HepG2 (cell line): ENCODE results near the gene HTR3B. TPM values are rescaled to one million over a fixed set of nuclear protein-coding genes. Genes with fewer than 3 reads are reported as not detected.

Experiments used
- ATAC-seq: fragments of 200-7000 bp; cut with Tn5 transposase; 3 replicates; pipeline ENCODE4 v1.9.1; 2020; ENCODE audit warnings: mild to moderate bottlenecking, moderate library complexity
- BruUV-seq: library from RNA; stranded (reverse); fragments of 400-500 nt; replicated peaks from 2 replicates; lab custom pipeline; 2021; lab: Mats Ljungman, UMichigan
- CTCF ChIA-PET: fragments of 300-600 bp; formaldehyde crosslinking; extraction: SDS; loops from one replicate; lab custom pipeline; 2021; ENCODE audit warnings: low total read pairs, inconsistent platforms, low intra/inter-chr PET ratio; lab: Yijun Ruan, JAX
- POLR2A ChIA-PET: fragments of 350-600 bp; sonication (Branson Sonifier 250); formaldehyde crosslinking; loops from one replicate; lab custom pipeline; 2020; ENCODE audit warnings: antibody characterized with exemption, inconsistent platforms; lab: Yijun Ruan, JAX
- DNase-seq: peaks from one replicate; pipeline ENCODE4 v3.0.0-alpha.2; 2015; ENCODE audit warnings: low spot score
- FAIRE-seq: peaks from 3 replicates; lab custom pipeline; 2011; peaks lifted over from hg19 to GRCh38; lab: Jason Lieb, UNC
- H2AFZ ChIP-seq: one replicate; pipeline ENCODE4 v1.6.1; 2011; ENCODE audit warnings: low read length, inconsistent platforms
- H3K27ac ChIP-seq: fragments of 300-600 bp; 3 replicates; pipeline ENCODE4 v1.8.0; 2011; ENCODE audit warnings: mixed run types, mild to moderate bottlenecking, mixed read lengths, low read length, inconsistent platforms; ENCODE audit not compliant: insufficient read depth; ENCODE audit errors: extremely low read length
- H3K27me3 ChIP-seq, 2 experiments: fragments of 200-600 bp in 1 of 2; 2 replicates in 1 of 2; 3 replicates in 1 of 2; pipeline versions ENCODE4 v1.6.0 to v1.8.0; 2011; ENCODE audit warnings: low read length in 2 of 2, mild to moderate bottlenecking in 2 of 2, moderate library complexity in 2 of 2, inconsistent platforms in 1 of 2; ENCODE audit not compliant: insufficient read depth in 2 of 2, control insufficient read depth in 1 of 2
- H3K36me3 ChIP-seq, 2 experiments: fragments of 200-600 bp in 1 of 2; replicated peaks in 1 of 2; 2 replicates in 1 of 2; 3 replicates in 1 of 2; pipeline versions ENCODE4 v1.5.1 to v1.8.0; 2011; ENCODE audit warnings: low read length in 2 of 2, inconsistent platforms in 1 of 2; ENCODE audit not compliant: insufficient read depth in 2 of 2, control insufficient read depth in 1 of 2
- H3K4me1 ChIP-seq: 2 replicates; pipeline ENCODE4 v1.5.1; 2012; ENCODE audit warnings: low read length, inconsistent platforms; ENCODE audit not compliant: insufficient read depth
- H3K4me2 ChIP-seq: 2 replicates; pipeline ENCODE4 v1.6.0; 2011; ENCODE audit warnings: low read depth, low read length, inconsistent platforms
- H3K4me3 ChIP-seq, 3 experiments: fragments of 200-600 bp in 1 of 3; sonication (generic), shearing (Covaris generic) in 1 of 3; replicated peaks in 1 of 3; 2 replicates each; pipeline ENCODE4 v1.5.1; 2011 to 2016; ENCODE audit warnings: low read length in 3 of 3, inconsistent platforms in 2 of 3, low read depth in 2 of 3, mild to moderate bottlenecking in 2 of 3, control low read depth in 1 of 3, mixed read lengths in 1 of 3; ENCODE audit not compliant: insufficient read depth in 1 of 3
- H3K79me2 ChIP-seq: one replicate; pipeline ENCODE4 v1.6.1; 2011; ENCODE audit warnings: low read length, inconsistent platforms; ENCODE audit not compliant: insufficient read depth
- H3K9ac ChIP-seq: 2 replicates; pipeline ENCODE4 v1.6.0; 2011; ENCODE audit warnings: mild to moderate bottlenecking, low read depth, low read length, inconsistent platforms; ENCODE audit not compliant: insufficient read depth
- H3K9me3 ChIP-seq: 2 replicates; pipeline ENCODE4 v1.5.1; 2012; ENCODE audit warnings: mild to moderate bottlenecking, low read length
- H4K20me1 ChIP-seq: 2 replicates; pipeline ENCODE4 v1.6.0; 2011; ENCODE audit warnings: inconsistent platforms, mild to moderate bottlenecking, low read length, moderate library complexity; ENCODE audit not compliant: insufficient read depth
- CEBPB ChIP-seq: IDR thresholded peaks from 2 replicates; pipeline ENCODE4 v1.6.1; 2011; ENCODE audit warnings: low read depth, low read length, improper control_type of control experiment, borderline replicate concordance
- CEBPG ChIP-seq: IDR thresholded peaks from 2 replicates; pipeline ENCODE4 v1.6.1; 2016
- FUBP1 ChIP-seq: sonication (generic); formaldehyde crosslinking; IDR thresholded peaks from 2 replicates; pipeline ENCODE4 v1.5.1; 2020; ENCODE audit warnings: missing genetic modification reagents, mild to moderate bottlenecking, borderline replicate concordance
- HMG20A ChIP-seq: IDR thresholded peaks from 2 replicates; pipeline ENCODE4 v1.6.1; 2016; ENCODE audit warnings: borderline replicate concordance
- SUZ12 ChIP-seq: fragments of 150-350 bp; IDR thresholded peaks from 2 replicates; pipeline ENCODE4 v1.6.1; 2014; ENCODE audit warnings: low read depth, low read length
- ZNF17 ChIP-seq: sonication (generic); formaldehyde crosslinking; IDR thresholded peaks from 2 replicates; pipeline ENCODE4 v1.5.0; 2020; ENCODE audit warnings: mild to moderate bottlenecking, missing genetic modification reagents
- ZNF343 ChIP-seq: sonication (generic); formaldehyde crosslinking; IDR thresholded peaks from 2 replicates; pipeline ENCODE4 v1.4.0; 2020; ENCODE audit warnings: mild to moderate bottlenecking, missing genetic modification reagents
- ZNF747 ChIP-seq: sonication (generic); formaldehyde crosslinking; IDR thresholded peaks from 2 replicates; pipeline ENCODE4 v1.8.1; 2023; ENCODE audit warnings: missing genetic modification reagents, mild to moderate bottlenecking, borderline replicate concordance
- WGBS: methylation state at CpG from one replicate; pipeline ENCODE4 v1.1.6; 2017; ENCODE audit warnings: low lambda C conversion rate; 5-methylcytosine and 5-hydroxymethylcytosine counted together
- in situ Hi-C: cut with HindIII; loops from 2 replicates; pipeline ENCODE4 v1.10.0; 2017; ENCODE audit warnings: low pct_unique_long_range_greater_than_20kb; ENCODE audit not compliant: extremely low pct_ligation_motif_present
- intact Hi-C: fragments of 100-400 bp; cut with micrococcal nuclease; formaldehyde crosslinking; loops from one replicate; pipeline ENCODE4 v1.10.0; 2022; ENCODE audit not compliant: unreplicated experiment
- polyA plus RNA-seq, 8 experiments: library from polyadenylated mRNA; depleted of rRNA in 3 of 8; stranded (reverse) in 7 of 8; unstranded in 1 of 8; fragments of >200 nt; fragmentation: Illumina TruSeq in 4 of 8; extraction: Trizol in 4 of 8; gene quantifications; 2 replicates each; pipeline versions ENCODE4 v1.2.1 to v1.2.3, GENCODE V29; 2011 to 2016; ENCODE audit warnings: low read depth in 4 of 8, missing spikeins in 1 of 8, mixed read lengths in 1 of 8; ENCODE audit not compliant: insufficient read depth in 1 of 8
- total RNA-seq, 5 experiments: library from RNA; depleted of rRNA; stranded (reverse); fragments of >200 nt; fragmentation: Illumina TruSeq; extraction: Trizol; gene quantifications; 2 replicates each; pipeline ENCODE4 v1.2.3, GENCODE V29; 2016; ENCODE audit warnings: low read depth in 1 of 5

HTR3B gene
- total and polyA plus RNA-seq, 2 of the 13 experiments (the other 11 are each of a cell fraction or from before 2014, with no cell fraction given): 0.09 to 1.7 TPM

- no peak for TF ChIP-seq HMG20A (CRISPR knock-in tag)
Measured at GRCh38 chr11:113952070-113952469, 47.5 kb downstream of the HTR3B start (continued).

- CTCF ChIA-PET: no interaction called here
- no peaks in the 10 kb centered on the region for H4K20me1 ChIP-seq
- DNase-seq (no peak), ATAC-seq (no peak)
- peaks cover 6% of the 10 kb centered on the region for H3K4me1 ChIP-seq
- peaks cover 0 to 23% of the 10 kb centered on the region in 2 experiments; a peak in 2 of 5 replicates for H3K27me3 ChIP-seq
- no peak overlapping the region for H3K9ac ChIP-seq
- POLR2A ChIA-PET: no interaction called here
- no peak overlapping the region for H3K27ac ChIP-seq
- no peaks in the 10 kb centered on the region for H3K9me3 ChIP-seq
- WGBS: 16% methylated on average over 10 of the region's 10 CpGs
- no peaks in the 10 kb centered on the region for H3K36me3 ChIP-seq
- no peak overlapping the region for H3K4me2 ChIP-seq
- intact Hi-C loops: no loop called here
- H2AFZ ChIP-seq: no peak overlapping the region
- TF ChIP-seq ZNF747 (CRISPR knock-in tag) (no peak), CEBPG (0 out of 2 replicates have a peak, but pooled peaks have one; percentile 26), ZNF343 (CRISPR knock-in tag) (no peak), SUZ12 (no peak), CEBPB (peak; percentile 59; the same call in 1 of the 2 replicates), ZNF17 (CRISPR knock-in tag) (no peak), FUBP1 (CRISPR knock-in tag) (no peak)
- TF ChIP-seq, all 625 proteins: peak for 2
- H3K4me3 ChIP-seq: no peak overlapping the region
- no TSS peak for BruUV-seq
- FAIRE-seq: no peak
- H3K79me2 ChIP-seq: no peaks in the 10 kb centered on the region
- in situ Hi-C loops: no loop called here
Measured at GRCh38 chr11:113952588-113952987, 48.0 kb downstream of the HTR3B start.
